Cardiac fibroblast (primary cell): ENCODE results near the gene HIVEP1.

Source experiments
- DNase-seq, 2 donors: peaks; one replicate each; pipeline versions ENCODE4 v3.0.0 to v3.0.0-alpha.2; 2010; ENCODE audit warnings: low read depth in 2 of 2
- H3K4me3 ChIP-seq, 2 donors: replicated peaks in 1 of 2; 1 replicate in 1 of 2; 2 replicates in 1 of 2; pipeline ENCODE4 v1.5.1; 2011; ENCODE audit warnings: low read depth in 2 of 2, low read length in 2 of 2, mild to moderate bottlenecking in 2 of 2, moderate library complexity in 1 of 2
- TF ChIP-seq, protein P1 (sequence below): IDR thresholded peaks from one replicate; pipeline ENCODE4 v1.5.1; 2011; ENCODE audit warnings: low read depth, mild to moderate bottlenecking, low read length, inconsistent platforms

HIVEP1 gene

DNA sequence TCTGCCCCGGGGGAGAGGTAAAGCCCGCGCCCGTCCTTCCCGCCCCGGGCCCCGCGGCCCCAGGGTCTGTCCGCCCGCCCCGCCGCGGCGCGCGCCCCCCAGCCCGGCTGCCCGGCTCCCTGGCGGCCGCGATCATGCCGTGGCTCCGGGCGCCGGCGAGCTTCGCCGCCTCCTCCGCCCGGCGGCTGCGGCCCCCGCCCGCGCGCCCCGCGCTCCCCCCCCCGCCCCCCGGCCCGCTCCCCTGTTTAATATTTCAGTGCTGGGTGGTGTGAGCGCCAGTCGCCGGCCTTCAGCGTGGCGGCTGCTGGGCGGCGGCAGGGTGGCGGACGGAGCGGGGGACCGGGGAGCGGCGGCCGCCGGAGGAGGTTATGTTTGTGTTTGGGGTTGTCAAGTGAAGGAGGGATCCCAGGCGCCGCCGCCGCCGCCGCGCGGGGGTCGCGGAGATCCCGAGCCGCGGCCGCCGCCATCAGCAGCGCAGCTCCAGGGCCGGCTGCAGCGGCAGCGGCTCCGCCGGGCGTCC, at the start of gene HIVEP1:
Gene HIVEP1 (plus strand): TSS at position 275 of the 520 bp plus-strand sequence. CDS start 3,317 bp downstream, outside the sequence.
- TF ChIP-seq, protein P1, sequence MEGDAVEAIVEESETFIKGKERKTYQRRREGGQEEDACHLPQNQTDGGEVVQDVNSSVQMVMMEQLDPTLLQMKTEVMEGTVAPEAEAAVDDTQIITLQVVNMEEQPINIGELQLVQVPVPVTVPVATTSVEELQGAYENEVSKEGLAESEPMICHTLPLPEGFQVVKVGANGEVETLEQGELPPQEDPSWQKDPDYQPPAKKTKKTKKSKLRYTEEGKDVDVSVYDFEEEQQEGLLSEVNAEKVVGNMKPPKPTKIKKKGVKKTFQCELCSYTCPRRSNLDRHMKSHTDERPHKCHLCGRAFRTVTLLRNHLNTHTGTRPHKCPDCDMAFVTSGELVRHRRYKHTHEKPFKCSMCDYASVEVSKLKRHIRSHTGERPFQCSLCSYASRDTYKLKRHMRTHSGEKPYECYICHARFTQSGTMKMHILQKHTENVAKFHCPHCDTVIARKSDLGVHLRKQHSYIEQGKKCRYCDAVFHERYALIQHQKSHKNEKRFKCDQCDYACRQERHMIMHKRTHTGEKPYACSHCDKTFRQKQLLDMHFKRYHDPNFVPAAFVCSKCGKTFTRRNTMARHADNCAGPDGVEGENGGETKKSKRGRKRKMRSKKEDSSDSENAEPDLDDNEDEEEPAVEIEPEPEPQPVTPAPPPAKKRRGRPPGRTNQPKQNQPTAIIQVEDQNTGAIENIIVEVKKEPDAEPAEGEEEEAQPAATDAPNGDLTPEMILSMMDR: no peak
- DNase-seq: peak in 1 of 2 donors; percentile 37
- peak within 1 kb of the TSS; percentile 84 to 94 for H3K4me3 ChIP-seq

DNA sequence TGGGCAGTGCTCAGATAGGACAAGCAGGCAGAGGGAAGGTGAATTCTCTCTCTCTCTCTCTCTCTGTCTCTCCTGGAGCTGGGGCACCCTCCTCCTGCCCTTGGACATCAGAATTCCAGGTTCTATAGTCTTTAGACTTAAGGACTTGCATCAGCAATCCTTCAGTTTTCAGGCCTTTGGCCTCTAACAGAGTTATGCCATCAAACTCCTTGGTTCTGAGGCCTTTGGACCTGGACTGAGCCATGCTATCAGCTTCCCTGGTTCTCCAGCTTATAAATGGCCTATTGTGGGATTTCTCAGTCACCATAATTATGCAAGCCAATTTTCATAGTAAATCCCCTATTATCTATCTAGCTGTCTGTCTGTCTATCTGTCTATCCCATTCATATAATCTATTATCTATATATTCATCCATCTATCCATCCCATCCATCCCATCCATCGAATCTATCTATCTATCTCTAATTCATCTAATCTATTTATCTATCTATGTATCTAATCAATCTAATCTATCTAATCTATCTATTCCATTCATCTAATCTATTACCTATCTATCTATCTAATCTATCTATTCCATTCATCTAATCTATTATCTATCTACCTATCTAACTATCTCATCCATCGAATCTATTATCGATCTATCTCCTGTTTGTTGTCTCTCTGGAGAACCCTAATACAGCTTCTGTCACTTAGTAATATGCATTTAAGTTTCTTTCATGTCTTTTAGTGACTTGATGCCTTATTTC, 48.2 kb upstream of the HIVEP1 start:
- H3K4me3 ChIP-seq: no peak overlapping the region
- TF ChIP-seq, protein P1: no peak
- DNase-seq: no peak

DNA sequence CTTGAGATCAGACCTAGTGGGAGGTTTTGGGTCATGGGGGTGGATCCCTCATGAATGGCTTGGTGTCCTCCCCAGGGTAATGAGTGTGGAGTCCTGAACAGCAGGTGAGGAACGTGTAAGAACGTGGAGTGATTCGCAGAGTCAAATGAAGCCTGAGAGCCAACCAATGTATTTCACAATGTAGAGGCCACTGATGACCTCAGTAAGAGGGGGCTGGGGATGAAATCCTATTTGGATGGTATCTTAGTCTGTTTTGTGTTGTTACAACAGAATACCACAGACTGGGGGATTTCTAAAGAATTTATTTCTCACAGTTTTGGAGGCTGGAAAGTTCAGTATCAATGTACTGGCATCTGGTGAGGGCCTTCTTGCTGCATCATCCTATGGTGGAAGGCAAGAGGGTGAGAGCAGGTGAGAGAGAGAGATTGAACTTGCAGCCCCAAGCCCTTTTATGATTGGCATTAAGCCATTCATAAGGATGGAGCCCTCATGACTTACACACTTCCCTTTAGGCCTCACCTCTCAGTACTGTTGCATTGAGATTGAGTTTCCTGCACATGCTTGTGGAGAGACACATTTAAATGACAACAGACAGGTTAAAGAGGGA, 47.3 kb upstream of the HIVEP1 start:
- DNase-seq: peak in 1 of 2 donors; percentile 31
- no peak overlapping the region for H3K4me3 ChIP-seq
- TF ChIP-seq, protein P1: no peak

DNA sequence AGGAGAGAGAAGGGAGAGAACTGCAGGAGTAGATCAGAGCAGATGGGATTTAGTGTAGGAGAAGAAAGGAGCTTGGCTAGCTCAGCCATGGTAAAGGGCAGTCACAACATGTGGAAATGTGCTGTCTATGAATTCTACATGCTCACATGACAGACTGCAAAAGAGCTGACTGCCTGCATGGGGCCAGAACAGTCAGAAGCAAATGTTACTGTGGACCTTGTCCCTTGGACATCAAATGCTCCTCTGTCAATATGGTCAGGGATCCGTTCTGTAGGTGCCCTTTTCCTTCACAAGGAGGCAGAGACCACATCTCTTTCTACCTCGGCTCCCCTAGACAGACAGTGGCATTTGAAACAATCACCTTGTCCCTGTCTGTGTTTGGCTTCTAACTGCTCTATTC, 46.6 kb upstream of the HIVEP1 start:
- H3K4me3 ChIP-seq: no peak overlapping the region
- TF ChIP-seq, protein P1: no peak
- DNase-seq: no peak

DNA sequence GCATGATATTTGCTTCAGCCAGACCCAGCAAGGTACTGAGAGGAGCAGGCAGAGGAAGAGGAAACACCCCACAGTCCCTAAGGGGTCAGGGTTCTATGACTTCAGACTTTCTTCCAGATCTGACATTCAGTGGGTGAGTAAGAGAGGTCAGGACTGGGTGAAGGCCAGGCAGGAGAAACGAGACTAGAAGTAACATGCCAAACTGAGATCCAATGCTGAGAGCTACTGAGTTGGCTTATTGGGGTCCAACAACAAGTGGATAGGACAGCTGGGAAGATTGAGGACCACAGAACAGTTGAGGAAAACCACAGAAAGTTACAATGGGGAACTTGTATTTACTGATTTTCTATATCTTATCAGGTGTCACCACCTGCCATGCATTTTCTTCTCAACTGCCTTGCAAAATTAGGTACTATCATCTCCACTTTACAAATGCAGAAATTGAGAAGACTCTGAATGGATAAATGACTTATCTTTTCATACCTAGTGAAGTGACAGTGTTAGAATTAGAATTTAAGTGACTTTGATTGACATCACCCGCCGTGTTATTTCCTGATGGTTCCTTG, 43.8 kb upstream of the HIVEP1 start:
- DNase-seq: no peak
- TF ChIP-seq, protein P1: no peak
- no peak overlapping the region for H3K4me3 ChIP-seq

DNA sequence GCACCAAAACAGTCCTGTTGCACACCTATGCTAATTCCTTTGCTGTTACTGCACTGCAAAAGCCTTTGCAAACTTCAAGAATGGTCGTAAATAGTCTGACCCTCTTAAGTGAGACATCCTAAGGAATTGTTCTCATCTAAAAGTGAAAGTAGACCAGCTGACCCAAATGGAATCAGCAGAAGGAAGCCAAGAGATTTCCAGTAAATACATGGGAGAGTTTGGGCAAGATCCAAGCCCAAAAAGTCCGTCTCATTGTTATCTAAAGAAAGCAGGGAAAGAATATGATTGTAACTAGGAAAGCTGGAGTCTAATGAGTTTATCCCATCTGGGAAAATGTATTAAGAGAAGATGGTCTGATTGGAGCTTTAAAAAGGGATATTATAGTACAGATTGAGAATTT, 43.0 kb upstream of the HIVEP1 start:
- DNase-seq: peak; percentile 25 to 91
- H3K4me3 ChIP-seq: peak overlapping the region in 1 of 2 donors; percentile 14
- TF ChIP-seq, protein P1: no peak
